Subcutaneous adipose tissue (tissue), 4 donors: ENCODE data around the gene PPP2R5C. TPM values are rescaled to one million over a fixed set of nuclear protein-coding genes. Genes with fewer than 3 reads are reported as not detected.

Experiments used
- CTCF ChIP-seq: fragments of 450-650 bp; IDR thresholded peaks from one replicate; pipeline ENCODE4 v1.5.1; 2016; ENCODE audit warnings: low read depth, mild to moderate bottlenecking, control low read depth, antibody characterized with exemption, moderate library complexity
- total RNA-seq, 4 donors: library from RNA; depleted of rRNA; stranded (reverse); fragments of >200 nt; gene quantifications; one replicate each; pipeline ENCODE4 v1.1.0, GENCODE V29; 2016

PPP2R5C gene
- total RNA-seq, 4 donors from 2014 or later, result 98.9 to 127 (median 102) TPM

GRCh38 chr14:101939646-101940170, 178.2 kb downstream of the PPP2R5C start:
- no peak for TF ChIP-seq CTCF

GRCh38 chr14:101944451-101944850, 182.9 kb downstream of the PPP2R5C start:
- no peak for TF ChIP-seq CTCF

- no peak for TF ChIP-seq CTCF
These were observed 183.7 kb downstream of the PPP2R5C start for GRCh38 chr14:101945171-101945570.

- no peak for TF ChIP-seq CTCF
These were observed 186.0 kb downstream of the PPP2R5C start for GRCh38 chr14:101947577-101947903.

GRCh38 chr14:101947904-101948665, 186.6 kb downstream of the PPP2R5C start:
- no peak for TF ChIP-seq CTCF

- TF ChIP-seq CTCF, result no peak
These were observed 187.2 kb downstream of the PPP2R5C start for GRCh38 chr14:101948666-101949216.

GRCh38 chr14:101950100-101950499, 188.6 kb downstream of the PPP2R5C start:
- no peak for TF ChIP-seq CTCF
